ENCODE data around the gene POU2F1. TPM values are rescaled to one million over a fixed set of nuclear protein-coding genes. Genes with fewer than 3 reads are reported as not detected.

Gene POU2F1
- total RNA-seq, 1 experiment from 2014 or later, result 24.5 TPM

GRCh38 chr1:167454304-167454893 lies 233.7 kb downstream of the POU2F1 start:
- BruUV-seq (replicated peaks), result no TSS peak
- Histone ChIP-seq H3K36me3 (ENCODE audit: control insufficient read depth in 1 of 2, insufficient read depth in 2 of 2, low read length in 2 of 2) (no peaks in the 10 kb centered on the region), H3K79me2 (ENCODE audit: insufficient read depth, low read length) (no peaks in the 10 kb centered on the region), H4K20me1 (ENCODE audit: insufficient read depth) (no peaks in the 10 kb centered on the region), H3K4me3 (replicated peaks in 1 of 2; ENCODE audit: low read depth in 1 of 2, low read length in 2 of 2) (peak overlapping the region; percentile 67 to 80), H2AFZ (ENCODE audit: low read depth, low read length, poor library complexity, severe bottlenecking) (peak overlapping the region; percentile 68), H3K9ac (ENCODE audit: low read length) (peak overlapping the region; percentile 75), H3K4me2 (ENCODE audit: low read length) (peak overlapping the region; percentile 99), H3K9me2 (ENCODE audit: insufficient read depth) (no peaks in the 10 kb centered on the region), H3K27me3 (ENCODE audit: insufficient read depth, low read length) (no peaks in the 10 kb centered on the region), H3K27ac (ENCODE audit: low read depth, low read length) (peak overlapping the region; percentile 63; the same call in 1 of the 2 replicates), H3K4me1 (ENCODE audit: control insufficient read depth in 1 of 2, insufficient read depth in 2 of 2, low read length in 2 of 2) (peaks cover 3 to 16% of the 10 kb centered on the region in 2 experiments; a peak in 2 of 4 replicates), H3K9me3 (ENCODE audit: control insufficient read depth in 1 of 2, insufficient read depth in 1 of 2, low read depth in 1 of 2, low read length in 2 of 2) (no peaks in the 10 kb centered on the region)
- RAD21 ChIA-PET (ENCODE audit: low non-redundant PET in 1 of 2, low total read pairs in 2 of 2, uncharacterized antibody in 2 of 2, unreplicated experiment in 2 of 2), result interaction anchor here in 1 of 2 experiments (0.6 to 1.4 kb wide), 2 partner anchors 80 to 495 kb away, joined by 3 read pairs; no protein-coding TSS in a partner anchor
- intact Hi-C loops (cut with micrococcal nuclease), result no loop called here
- CTCF ChIA-PET, result interaction anchor here (1.0 to 1.6 kb wide), 2 partner anchors 80 to 233 kb away, joined by 3 read pairs; no protein-coding TSS in a partner anchor
- TF ChIP-seq EGR1 (IDR thresholded peaks at IDR 0.05; ENCODE audit: low read depth), result no peak
- no peak for TF ChIP-seq CTCF (IDR thresholded peaks at IDR 0.05 in 2 of 3, conservative IDR thresholded peaks at IDR 0.05 in 1 of 3; ENCODE audit: borderline replicate concordance in 1 of 3, insufficient read depth in 1 of 3, low read depth in 2 of 3, low read length in 2 of 3)
- TF ChIP-seq MAX (IDR thresholded peaks at IDR 0.05), result no peak
- TF ChIP-seq ZBTB33 (IDR thresholded peaks at IDR 0.05; ENCODE audit: extremely low read depth, insufficient replicate concordance, low read length), result no peak
- TF ChIP-seq ATF3 (IDR thresholded peaks at IDR 0.05), result no peak
- TF ChIP-seq CEBPB (IDR thresholded peaks at IDR 0.05; ENCODE audit: low read depth), result no peak
- no peak for TF ChIP-seq TCF7L2 (IDR thresholded peaks at IDR 0.05; ENCODE audit: borderline replicate concordance, extremely low read depth, insufficient read depth, insufficient read length)
- TF ChIP-seq POLR2AphosphoS5 (IDR thresholded peaks at IDR 0.05; ENCODE audit: low read depth, low read length), result no peak
- no peak for TF ChIP-seq EZH2 (IDR thresholded peaks at IDR 0.05)
- TF ChIP-seq CBX3 (IDR thresholded peaks at IDR 0.05; ENCODE audit: low read depth), result no peak
- no peak for TF ChIP-seq SP1 (IDR thresholded peaks at IDR 0.05; ENCODE audit: low read depth)
- DNase-seq (ENCODE audit: low read depth, low spot score) (no peak), ATAC-seq (no peak)
- POLR2A ChIA-PET, result interaction anchor here (0.6 to 1.7 kb wide), 2 partner anchors 10 to 388 kb away, joined by 3 to 4 read pairs; no protein-coding TSS in a partner anchor

Data from HCT116 (cell line).